ENCODE measurements around the gene RFX5. TPM values are rescaled to one million over a fixed set of nuclear protein-coding genes. Genes with fewer than 3 reads are reported as not detected.

The RFX5 gene
- polyA plus RNA-seq, 1 donor (not counting 4 experiments of a cell fraction or from before 2014, with no cell fraction given): 55.4 TPM

GRCh38 chr1:151370211-151370911, 23.3 kb upstream of the RFX5 start:
- H3K4me1 ChIP-seq (ENCODE audit: control insufficient read depth, extremely low read depth, insufficient read depth, low read length): peaks cover 4% of the 10 kb centered on the region
- no peak for FAIRE-seq

GRCh38 chr1:151369621-151370048, 22.6 kb upstream of the RFX5 start:
- no peak for TF ChIP-seq CTCF (optimal IDR thresholded peaks at IDR 0.05 in 1 of 3, IDR thresholded peaks at IDR 0.05 in 1 of 3, conservative IDR thresholded peaks at IDR 0.05 in 1 of 3; ENCODE audit: extremely low read depth in 1 of 3, insufficient read depth in 2 of 3, low read length in 3 of 3)
- TF ChIP-seq EZH2 (IDR thresholded peaks at IDR 0.05; ENCODE audit: low read length): no peak
- dilution Hi-C loops (cut with MboI; ENCODE audit: extremely low pct_ligation_motif_present, low sequenced_read_pairs): no loop called here
- no peak overlapping the region for H3K27ac ChIP-seq (ENCODE audit: control insufficient read depth, insufficient read depth, low read length)
- H3K4me3 ChIP-seq (ENCODE audit: control insufficient read depth in 2 of 3, extremely low read depth in 1 of 3, insufficient read depth in 2 of 3, low read depth in 1 of 3, low read length in 3 of 3): no peak overlapping the region
- no peaks in the 10 kb centered on the region for H3K79me2 ChIP-seq (ENCODE audit: control insufficient read depth, insufficient read depth, low read length)
- H3K27me3 ChIP-seq (ENCODE audit: control insufficient read depth, extremely low read depth, insufficient read depth, low read length): no peaks in the 10 kb centered on the region
- H3K9me3 ChIP-seq (ENCODE audit: control insufficient read depth, low read depth, low read length): no peaks in the 10 kb centered on the region
- no peak for DNase-seq (ENCODE audit: low read depth, low spot score)
- H3K4me1 ChIP-seq (ENCODE audit: control insufficient read depth, extremely low read depth, insufficient read depth, low read length): peaks cover 4% of the 10 kb centered on the region
- no peak overlapping the region for H2AFZ ChIP-seq (ENCODE audit: control insufficient read depth, low read length)
- no peaks in the 10 kb centered on the region for H3K36me3 ChIP-seq (ENCODE audit: control insufficient read depth in 2 of 2, extremely low read depth in 1 of 2, insufficient read depth in 2 of 2, low read length in 2 of 2)
- no peaks in the 10 kb centered on the region for H4K20me1 ChIP-seq (ENCODE audit: control insufficient read depth, extremely low read depth, insufficient read depth, low read length)
- H3K9me1 ChIP-seq (ENCODE audit: control insufficient read depth, extremely low read depth, insufficient read depth, low read length): no peaks in the 10 kb centered on the region
- no peak overlapping the region for H3K9ac ChIP-seq (ENCODE audit: control insufficient read depth, extremely low read depth, insufficient read depth, low read length)
- FAIRE-seq: no peak
- no peak overlapping the region for H3K4me2 ChIP-seq (ENCODE audit: control insufficient read depth, extremely low read depth, insufficient read depth, low read depth, low read length)

More at GRCh38 chr1:151370211-151370911, 23.3 kb upstream of the RFX5 start:
- TF ChIP-seq CTCF (optimal IDR thresholded peaks at IDR 0.05 in 1 of 3, IDR thresholded peaks at IDR 0.05 in 1 of 3, conservative IDR thresholded peaks at IDR 0.05 in 1 of 3; ENCODE audit: extremely low read depth in 1 of 3, insufficient read depth in 2 of 3, low read length in 3 of 3) (no peak), EZH2 (IDR thresholded peaks at IDR 0.05; ENCODE audit: low read length) (no peak)
- H3K27ac ChIP-seq (ENCODE audit: control insufficient read depth, insufficient read depth, low read length): no peak overlapping the region
- no peak overlapping the region for H2AFZ ChIP-seq (ENCODE audit: control insufficient read depth, low read length)
- dilution Hi-C loops (cut with MboI; ENCODE audit: extremely low pct_ligation_motif_present, low sequenced_read_pairs): no loop called here
- no peaks in the 10 kb centered on the region for H3K36me3 ChIP-seq (ENCODE audit: control insufficient read depth in 2 of 2, extremely low read depth in 1 of 2, insufficient read depth in 2 of 2, low read length in 2 of 2)
- H3K4me2 ChIP-seq (ENCODE audit: control insufficient read depth, extremely low read depth, insufficient read depth, low read depth, low read length): no peak overlapping the region
- no peak overlapping the region for H3K4me3 ChIP-seq (ENCODE audit: control insufficient read depth in 2 of 3, extremely low read depth in 1 of 3, insufficient read depth in 2 of 3, low read depth in 1 of 3, low read length in 3 of 3)
- H3K9ac ChIP-seq (ENCODE audit: control insufficient read depth, extremely low read depth, insufficient read depth, low read length): no peak overlapping the region
- no peak for DNase-seq (ENCODE audit: low read depth, low spot score)
- no peaks in the 10 kb centered on the region for H4K20me1 ChIP-seq (ENCODE audit: control insufficient read depth, extremely low read depth, insufficient read depth, low read length)
- H3K9me1 ChIP-seq (ENCODE audit: control insufficient read depth, extremely low read depth, insufficient read depth, low read length): no peaks in the 10 kb centered on the region
- H3K27me3 ChIP-seq (ENCODE audit: control insufficient read depth, extremely low read depth, insufficient read depth, low read length): no peaks in the 10 kb centered on the region
- no peaks in the 10 kb centered on the region for H3K79me2 ChIP-seq (ENCODE audit: control insufficient read depth, insufficient read depth, low read length)
- H3K9me3 ChIP-seq (ENCODE audit: control insufficient read depth, low read depth, low read length): no peaks in the 10 kb centered on the region

All from keratinocyte (primary cell).